ENCODE data around the gene KRT39. TPM values are rescaled to one million over a fixed set of nuclear protein-coding genes. Genes with fewer than 3 reads are reported as not detected.

KRT39 gene
- total RNA-seq, 4 donors from 2014 or later: not detected

DNA sequence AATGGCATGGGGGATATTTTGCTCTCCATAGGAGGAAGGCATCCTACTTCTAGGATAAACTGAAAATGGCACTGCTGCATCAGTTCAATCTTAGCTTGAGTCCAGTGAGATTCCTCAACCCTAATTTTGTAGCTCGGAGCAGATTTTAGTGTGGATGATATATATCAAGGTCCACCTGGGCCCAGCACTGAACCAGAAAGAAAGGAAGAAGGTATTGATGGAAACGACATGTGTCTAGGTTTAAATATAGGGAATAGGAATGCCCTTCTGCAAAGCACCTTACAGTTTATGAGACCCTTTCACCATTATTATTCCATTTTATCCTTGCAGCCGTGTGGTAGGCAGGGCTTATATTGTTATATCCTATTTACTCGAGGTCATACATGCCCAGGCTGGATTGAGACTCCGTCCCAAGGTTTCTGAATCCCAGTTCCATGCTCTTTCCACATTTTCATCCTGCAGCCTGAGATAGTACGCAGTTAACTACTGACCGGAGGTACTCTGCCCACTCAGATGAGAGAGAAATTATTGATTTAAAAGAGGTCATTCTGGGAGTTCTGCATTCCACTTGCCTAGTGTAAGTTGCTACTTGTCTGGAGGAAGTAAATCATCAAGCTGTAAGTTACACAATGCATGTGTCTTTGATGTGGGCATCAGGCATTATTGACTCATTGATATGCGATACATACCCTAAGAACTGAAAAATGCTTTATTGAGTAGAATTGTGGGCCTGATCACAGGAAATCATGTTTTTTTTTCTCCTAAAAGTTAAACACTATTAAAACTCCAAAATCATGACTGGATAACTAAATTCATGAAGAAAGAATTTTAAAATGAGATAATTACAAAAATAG, 10.1 kb downstream of the KRT39 start:
- no peak for ATAC-seq (ENCODE audit: low FRiP score)
- TF ChIP-seq, protein P1, sequence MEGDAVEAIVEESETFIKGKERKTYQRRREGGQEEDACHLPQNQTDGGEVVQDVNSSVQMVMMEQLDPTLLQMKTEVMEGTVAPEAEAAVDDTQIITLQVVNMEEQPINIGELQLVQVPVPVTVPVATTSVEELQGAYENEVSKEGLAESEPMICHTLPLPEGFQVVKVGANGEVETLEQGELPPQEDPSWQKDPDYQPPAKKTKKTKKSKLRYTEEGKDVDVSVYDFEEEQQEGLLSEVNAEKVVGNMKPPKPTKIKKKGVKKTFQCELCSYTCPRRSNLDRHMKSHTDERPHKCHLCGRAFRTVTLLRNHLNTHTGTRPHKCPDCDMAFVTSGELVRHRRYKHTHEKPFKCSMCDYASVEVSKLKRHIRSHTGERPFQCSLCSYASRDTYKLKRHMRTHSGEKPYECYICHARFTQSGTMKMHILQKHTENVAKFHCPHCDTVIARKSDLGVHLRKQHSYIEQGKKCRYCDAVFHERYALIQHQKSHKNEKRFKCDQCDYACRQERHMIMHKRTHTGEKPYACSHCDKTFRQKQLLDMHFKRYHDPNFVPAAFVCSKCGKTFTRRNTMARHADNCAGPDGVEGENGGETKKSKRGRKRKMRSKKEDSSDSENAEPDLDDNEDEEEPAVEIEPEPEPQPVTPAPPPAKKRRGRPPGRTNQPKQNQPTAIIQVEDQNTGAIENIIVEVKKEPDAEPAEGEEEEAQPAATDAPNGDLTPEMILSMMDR (IDR thresholded peaks at IDR 0.05): no peak
- DNase-seq (ENCODE audit: low spot score): no peak

DNA sequence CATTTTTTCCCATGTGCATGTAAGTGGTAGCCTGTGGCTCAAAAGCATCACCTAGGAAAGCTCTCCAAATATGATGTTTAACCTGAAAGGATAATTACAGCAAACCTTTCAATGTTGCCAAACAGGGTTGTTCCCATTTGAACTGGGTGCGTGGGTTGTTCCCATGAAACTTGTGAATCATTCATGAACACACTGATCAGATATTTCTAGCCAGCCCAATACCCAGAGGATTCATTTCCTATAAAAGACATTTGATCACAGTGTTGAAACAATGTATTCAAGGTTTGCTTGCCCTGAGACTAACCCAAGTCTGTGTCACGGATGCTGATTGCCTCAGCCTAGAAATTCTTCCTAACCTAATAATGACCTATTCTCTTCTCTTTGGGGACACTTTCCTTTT, 12.9 kb downstream of the KRT39 start:
- TF ChIP-seq, protein P1 (IDR thresholded peaks at IDR 0.05): no peak
- no peak for ATAC-seq (ENCODE audit: low FRiP score)
- no peak for DNase-seq (ENCODE audit: low spot score)

DNA sequence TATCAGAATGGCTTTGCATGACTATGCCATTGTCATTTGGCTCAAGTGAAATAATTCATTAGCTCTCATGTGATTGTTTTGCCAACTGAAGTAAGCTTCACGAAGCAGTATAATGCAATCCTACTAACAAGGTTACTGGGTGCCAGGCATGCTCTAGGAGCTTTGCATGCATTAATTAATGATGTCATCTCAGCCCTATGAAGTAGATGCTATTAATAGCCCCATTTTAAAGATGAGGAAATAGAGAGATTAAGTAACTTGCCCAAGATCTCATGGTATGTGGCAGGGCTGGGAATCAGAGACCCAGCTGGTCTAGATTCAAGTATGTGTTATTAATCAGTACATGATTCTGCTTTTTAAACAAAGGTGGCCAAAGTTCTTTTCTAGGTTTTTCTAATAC, 14.1 kb downstream of the KRT39 start:
- TF ChIP-seq, protein P1 (IDR thresholded peaks at IDR 0.05): no peak
- no peak for DNase-seq (ENCODE audit: low spot score)
- no peak for ATAC-seq (ENCODE audit: low FRiP score)

DNA sequence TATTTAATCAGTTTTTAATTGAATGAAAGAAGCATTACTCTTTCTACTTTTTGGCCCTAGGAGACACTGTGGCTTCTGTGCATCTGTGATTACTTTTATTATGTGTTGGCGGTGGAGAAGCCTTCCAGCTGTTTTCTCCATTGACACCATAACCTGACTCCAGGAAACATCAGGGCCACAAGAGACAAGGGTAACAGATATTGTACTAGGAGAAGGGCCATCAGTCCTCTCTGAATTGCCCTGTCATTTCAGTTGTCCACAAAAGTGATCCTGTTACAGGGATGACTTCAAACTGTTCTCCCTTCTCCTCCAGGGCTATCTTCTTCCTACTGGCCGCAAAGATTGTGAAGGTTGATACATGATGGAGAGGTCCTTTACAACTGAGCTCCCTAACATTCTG, 14.6 kb downstream of the KRT39 start:
- DNase-seq (ENCODE audit: low spot score): no peak
- TF ChIP-seq, protein P1 (IDR thresholded peaks at IDR 0.05): no peak
- no peak for ATAC-seq (ENCODE audit: low FRiP score)

DNA sequence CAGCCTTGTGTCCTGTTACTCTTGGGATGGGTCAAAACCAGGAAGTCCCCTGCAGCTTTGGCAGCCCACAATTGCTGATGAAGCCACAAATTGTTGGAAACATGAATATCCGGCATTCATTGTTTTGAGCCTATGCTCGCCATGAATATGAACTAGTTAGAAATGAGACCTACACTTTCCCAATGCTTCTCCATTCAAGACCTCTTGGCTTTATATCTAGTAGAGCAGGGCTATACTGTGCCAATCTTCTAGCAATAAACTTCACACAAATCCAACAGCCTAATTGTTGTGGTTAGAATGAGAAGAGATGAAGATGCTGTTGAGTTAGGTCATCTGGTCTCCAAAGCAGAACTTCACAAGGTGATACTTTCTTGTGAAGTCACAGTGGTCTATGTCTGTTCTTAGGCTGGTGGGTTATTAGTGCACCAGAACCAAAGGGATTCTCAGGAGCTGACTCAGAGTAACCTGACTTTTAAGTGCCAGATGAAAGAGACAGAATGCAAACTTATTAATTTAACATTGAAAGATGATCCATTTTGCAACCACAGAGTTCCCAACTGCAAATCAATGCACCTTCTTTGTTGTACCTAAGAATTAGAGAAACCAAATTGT, 15.6 kb downstream of the KRT39 start:
- DNase-seq (ENCODE audit: low spot score) (no peak), ATAC-seq (ENCODE audit: low FRiP score) (no peak)
- TF ChIP-seq, protein P1 (IDR thresholded peaks at IDR 0.05): no peak

DNA sequence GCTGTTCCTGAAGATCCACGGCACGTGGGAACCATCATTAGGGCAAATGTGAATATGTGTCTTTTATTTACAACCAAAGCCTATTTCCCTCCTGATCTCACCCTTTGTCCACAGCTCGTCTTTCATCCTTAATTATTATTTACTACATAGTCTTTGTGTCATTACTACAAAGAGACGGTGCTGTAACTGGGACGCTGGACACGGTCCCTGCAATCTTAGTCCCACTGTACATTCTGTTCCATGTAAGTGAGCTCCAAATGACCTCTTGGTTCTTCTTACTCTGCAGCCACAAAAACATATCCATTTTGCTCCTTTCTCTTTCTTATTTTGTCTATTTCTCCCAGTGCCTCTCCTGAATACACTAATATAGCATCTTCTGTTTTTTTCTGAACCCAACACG, 16.6 kb downstream of the KRT39 start:
- TF ChIP-seq, protein P1 (IDR thresholded peaks at IDR 0.05): no peak
- DNase-seq (ENCODE audit: low spot score) (no peak), ATAC-seq (ENCODE audit: low FRiP score) (no peak)

DNA sequence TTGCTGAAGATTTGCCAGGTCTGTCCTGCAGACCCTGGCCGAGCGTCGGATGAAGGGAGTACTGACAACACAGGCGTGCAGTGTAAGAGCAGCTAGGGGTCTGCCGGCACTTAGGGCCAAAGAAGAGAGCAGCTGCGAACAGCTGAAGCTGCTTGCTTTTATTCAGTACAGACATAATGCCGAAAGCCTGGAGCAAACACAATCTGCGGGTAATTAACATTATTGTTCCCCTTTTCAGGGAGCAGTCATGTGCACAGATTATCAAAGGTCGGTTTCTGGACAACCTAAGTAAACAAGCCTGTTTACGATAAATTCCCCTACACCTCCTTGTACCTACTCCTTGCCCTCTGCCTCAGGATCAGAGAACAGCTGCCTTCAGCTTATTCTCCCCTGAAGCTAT, 17.3 kb downstream of the KRT39 start:
- DNase-seq (ENCODE audit: low spot score) (no peak), ATAC-seq (ENCODE audit: low FRiP score) (no peak)
- TF ChIP-seq, protein P1 (IDR thresholded peaks at IDR 0.05): no peak
